GM21528 (cell line): Measurements from ENCODE around the gene GPSM1.

Experiments used
- ATAC-seq: cut with Tn5 transposase; IDR thresholded peaks from one replicate; pipeline ENCODE4 v1.9.1; 2021; ENCODE audit warnings: mild to moderate bottlenecking, moderate library complexity; ENCODE audit not compliant: unreplicated experiment, low FRiP score

Gene GPSM1

DNA sequence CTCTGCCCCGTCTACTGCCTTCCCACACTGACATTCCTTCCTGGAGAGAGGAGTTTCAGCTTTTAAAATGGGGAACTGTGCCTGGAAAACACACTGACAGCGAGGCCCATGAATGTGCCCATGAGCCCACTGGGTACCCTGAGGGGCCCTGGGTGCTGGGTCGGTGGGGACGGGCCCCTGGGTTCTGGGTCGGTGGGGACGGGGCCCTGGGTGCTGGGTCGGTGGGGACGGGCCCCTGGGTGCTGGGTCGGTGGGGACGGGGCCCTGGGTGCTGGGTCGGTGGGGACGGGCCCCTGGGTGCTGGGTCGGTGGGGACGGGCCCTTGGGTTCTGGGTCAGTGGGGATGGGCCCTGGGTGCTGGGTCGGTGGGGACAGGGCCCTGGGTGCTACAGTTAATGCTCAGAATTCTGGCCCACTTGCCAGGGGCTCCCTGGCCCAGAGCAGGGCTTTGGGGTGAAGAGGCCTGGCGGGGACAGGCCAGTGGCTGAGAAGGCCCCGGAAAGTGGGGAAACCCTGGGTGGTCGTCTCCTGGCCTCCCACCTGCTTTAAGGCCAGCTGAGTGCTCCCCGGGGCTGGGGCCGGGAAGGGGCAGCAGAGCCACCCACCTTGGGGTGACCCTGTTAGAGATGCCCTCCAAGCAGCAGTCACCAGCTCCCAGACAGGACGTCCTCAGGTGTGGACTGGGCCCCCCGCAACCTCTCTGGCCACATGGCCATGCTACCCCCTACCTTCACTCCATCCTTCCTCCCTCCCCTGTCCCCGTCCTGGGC lies 2.5 kb downstream of the GPSM1 start:
- no peak for ATAC-seq

DNA sequence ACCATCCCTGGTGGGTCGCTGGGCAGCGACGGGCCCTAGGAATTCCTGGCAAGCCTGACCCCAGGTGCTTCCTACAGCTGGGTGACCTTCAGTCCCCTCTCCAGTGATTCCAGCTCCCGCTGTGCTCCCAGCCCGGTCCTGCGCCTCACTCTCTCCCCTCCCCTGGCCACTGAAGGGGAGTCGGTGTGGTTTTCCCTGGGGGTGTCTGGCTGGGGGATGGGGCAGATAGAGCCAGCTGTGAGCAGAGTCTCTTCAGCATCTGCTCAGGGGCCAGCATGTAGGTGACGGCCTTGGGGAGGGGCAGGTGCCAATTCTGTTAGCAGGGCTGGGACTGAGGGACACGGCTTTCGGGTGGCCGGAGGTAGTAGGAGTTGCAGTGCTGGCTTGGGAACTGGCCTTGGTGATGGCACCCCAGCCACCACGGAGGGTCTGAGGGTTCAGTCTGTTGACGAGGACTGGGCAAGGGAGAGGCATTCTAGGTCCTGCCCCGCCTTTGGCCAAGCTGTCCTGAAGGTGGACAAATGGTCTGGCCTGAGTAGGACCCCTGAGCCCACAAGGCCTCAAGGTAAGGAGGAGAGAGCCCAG lies 3.2 kb downstream of the GPSM1 start:
- ATAC-seq: no peak

DNA sequence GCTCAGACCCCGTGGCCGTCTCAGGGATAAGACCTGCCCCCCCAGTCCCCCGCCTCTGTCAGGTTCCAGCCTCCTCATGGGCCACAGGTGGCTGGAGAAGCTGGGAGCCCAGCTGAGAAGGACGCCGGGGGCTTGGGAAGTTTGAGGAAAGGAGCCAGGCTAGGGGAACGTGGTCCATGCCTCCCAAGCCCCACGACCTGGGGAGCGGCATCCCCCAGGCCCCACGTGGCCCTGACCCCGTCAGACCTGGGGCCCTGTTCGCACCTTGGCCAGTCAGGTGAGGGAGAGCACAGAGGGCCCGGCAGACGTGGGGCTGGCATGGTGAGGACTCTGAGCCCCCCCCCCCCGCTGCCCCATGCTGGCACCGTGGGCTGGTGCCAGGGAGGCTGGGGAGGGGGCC lies 3.7 kb downstream of the GPSM1 start:
- ATAC-seq: no peak

DNA sequence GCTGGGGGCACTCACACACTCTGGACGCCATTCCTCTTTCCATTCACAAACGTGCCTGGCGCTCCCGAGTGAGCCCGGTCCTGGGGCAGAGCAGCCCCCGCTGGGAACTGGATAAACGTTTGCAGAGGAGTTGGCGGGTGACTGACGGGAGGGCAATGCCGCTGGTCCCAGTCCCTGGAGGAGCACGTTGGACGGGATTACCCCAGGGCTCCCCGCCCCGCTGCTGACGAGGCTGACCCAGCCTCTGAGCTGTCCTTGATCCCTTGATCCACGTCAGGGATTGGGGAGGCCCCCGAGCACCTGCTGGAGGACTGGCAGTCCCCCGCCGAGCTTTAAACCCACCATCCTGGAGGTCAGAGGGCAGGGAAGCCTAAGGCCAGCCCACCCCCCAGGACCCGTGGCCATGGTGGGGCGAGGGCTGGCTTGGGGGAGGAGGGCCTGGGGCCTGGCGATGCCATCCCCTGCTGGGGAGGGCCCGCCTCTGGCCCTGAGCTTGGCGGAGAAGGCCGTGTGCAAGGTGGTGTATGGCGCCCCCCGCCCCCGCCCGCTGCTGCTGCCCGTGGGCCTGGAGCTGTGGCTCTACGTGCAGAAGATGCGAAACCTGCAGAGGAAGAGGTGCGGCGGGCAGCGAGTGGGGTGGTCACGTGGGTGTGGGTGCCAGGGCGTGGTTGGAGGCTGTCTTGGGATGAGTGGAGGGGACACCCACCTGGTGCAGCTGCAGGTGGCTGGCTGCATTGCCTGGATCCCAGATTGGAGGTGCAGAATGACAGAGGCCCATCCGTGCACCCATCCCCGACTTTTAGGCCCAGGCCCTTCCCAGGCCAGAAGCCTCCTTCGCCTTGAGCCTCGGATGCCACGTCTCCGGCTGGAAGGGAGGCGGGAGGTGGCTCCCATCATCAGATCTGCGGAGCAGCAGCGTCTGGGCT lies 4.5 kb downstream of the GPSM1 start:
- no peak for ATAC-seq

DNA sequence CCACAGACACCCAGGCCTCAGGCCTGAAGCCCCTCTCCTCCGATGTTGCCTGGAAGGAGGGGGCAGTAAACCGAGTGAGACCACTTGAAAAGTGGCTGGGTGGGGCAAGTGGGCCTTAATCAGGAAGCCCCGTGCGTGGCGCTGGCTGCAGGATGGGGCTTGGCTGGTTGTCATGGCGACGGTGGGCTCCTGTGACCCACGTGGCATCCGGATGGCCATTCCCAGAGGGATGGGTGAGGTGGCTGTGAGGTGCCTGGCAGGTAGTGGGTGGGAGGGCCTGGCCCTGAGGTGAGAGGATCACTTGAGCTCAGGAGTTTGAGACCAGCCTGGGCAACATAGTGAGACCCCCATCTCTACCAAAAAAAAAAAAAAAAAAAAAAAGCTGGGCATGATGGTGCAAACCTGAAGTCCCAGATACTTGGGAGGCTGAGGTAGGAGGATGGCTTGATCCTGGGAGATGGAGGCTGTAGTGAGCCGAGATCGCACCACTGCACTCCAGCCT lies 5.2 kb downstream of the GPSM1 start:
- ATAC-seq: no peak

DNA sequence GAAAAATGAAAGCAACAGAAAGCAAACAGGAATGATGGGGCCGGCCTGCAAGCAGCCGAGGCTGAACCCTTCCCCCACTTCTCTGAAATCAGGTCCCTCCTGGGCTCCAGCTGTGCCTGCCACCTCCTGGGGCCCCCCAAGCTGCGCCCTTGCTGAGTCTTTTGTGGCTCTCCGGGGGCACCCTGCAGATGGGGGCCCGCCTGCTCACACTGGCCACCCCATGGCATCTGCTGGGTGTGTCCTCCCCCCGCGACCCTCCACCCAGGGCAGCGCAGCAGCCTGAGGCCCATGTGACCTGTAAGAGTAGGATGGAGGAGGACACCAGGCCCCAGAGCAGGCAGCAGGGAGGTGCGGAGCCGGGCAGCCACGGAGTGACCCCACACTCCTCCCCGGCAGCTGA lies 5.7 kb downstream of the GPSM1 start:
- no peak for ATAC-seq

DNA sequence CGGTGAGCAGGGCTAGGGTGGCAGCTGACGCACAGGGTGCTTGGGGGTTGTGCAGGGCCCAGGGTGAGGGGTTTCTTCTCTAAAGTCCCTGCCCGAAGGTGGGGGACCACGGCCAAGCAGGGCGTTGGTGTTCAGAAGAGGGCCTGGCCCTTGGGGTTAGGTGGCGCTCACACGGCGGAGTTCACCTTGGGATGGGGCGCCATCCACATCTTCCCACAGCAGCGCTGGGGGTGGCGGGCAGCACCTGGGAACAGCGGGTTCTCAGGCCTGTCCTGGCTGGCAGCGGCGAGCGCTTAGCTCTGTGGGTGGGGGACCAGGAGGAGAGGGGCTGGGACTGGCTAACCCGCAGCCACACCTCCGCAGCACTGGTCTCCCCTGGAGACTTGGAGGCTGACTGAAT lies 6.1 kb downstream of the GPSM1 start:
- no peak for ATAC-seq

DNA sequence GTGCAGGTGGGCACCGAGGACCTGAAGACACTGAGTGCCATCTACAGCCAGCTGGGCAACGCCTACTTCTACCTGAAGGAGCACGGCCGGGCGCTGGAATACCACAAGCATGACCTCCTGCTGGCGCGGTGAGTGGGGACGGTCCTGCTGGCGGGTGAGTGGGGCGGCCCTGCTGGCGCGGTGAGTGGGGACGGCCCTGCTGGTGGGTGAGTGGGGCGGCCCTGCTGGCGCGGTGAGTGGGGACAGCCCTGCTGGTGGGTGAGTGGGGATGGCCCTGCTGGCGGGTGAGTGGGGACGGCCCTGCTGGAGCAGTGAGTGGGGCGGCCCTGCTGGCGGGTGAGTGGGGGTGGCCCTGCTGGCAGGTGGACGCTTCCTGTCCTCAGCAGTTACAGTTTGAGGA lies 7.2 kb downstream of the GPSM1 start:
- no peak for ATAC-seq

DNA sequence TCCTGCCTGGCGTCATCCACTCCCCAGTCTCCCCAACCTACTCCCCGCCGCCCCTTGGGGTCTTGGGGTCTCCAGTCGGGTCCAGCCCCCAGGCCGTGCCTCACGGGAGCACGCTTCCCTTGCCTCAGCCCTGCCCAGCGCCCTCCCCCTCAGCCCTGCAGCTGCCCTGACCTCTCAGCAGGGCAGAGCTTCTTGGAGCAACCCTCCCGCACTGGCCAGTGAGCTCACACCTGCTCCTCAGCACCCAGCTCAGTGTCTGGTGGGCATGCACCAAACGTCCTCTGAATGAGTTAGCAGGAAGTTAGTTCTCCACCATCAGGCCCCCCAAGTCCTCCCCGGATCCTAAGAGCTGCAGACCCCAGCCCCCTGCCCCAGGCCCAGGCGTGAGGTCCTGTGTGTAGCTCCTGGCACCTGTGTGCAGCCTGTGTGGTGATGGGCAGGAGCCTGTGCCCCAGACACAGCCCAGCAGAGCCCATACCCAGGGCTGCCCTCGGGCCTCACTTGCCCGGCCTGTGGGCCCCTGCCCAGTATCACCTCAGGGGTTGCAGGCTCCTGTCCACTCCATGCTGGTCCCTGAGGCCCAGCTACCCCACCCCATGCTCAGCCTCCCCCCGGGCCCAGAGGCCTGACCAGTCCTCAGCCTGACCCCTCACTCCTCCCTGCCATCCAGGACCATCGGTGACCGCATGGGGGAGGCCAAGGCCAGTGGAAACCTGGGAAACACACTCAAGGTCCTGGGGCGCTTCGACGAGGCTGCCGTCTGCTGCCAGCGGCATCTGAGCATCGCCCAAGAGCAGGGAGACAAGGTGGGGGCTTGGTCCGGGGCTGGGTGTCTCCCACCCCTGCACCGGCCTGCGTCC lies 8.2 kb downstream of the GPSM1 start:
- ATAC-seq: no peak

DNA sequence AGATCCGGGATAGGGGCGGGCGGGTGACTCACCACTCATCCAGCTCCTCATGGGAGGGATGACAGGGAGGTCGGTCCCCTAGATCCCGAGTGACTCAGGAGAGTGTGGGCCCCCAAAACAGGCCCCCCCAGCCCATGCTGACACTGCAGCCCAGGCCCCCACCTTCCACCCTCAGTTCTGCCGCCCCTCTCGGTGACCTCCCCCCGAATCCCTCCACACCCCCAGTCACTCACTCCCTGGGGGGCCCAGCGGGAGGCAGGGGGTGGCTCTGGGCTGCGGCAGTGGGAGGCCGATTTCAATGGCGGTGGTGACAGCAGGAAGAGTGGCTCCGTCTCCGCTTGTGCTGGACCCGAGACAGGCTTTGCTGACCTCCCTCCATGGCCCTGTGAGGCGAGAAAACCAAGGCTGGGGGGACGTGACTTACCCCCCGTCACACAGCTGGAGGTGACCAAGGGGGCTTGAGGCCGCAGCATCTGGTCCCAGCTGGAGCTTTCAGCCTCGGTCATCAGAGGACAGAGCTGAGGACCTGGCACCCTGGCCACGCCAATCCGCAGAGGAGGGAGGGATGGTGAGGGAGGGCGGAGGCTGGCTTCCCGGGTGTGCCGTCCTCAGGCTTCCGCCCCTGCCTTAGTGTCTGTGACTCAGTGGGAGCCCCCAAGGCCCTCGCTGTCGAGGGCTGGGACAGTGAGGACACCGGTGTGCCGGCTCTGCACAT lies 9.0 kb downstream of the GPSM1 start:
- ATAC-seq: no peak

DNA sequence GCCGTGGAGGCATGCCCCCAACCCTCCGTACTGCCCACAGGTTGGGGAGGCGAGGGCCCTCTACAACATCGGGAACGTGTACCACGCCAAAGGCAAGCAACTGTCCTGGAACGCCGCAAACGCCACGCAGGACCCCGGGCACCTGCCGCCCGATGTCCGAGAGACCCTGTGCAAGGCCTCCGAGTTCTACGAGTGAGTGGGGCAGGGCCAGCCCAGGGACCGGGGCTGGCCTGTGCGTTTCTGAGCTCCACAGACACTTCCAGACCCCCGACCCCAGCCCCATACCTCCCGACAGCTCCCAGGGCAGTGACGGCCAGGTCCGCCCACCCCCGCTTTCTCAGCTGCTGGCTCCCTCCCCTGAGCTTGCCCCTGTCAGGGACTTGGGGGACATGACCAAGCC lies 9.5 kb downstream of the GPSM1 start:
- ATAC-seq: no peak

DNA sequence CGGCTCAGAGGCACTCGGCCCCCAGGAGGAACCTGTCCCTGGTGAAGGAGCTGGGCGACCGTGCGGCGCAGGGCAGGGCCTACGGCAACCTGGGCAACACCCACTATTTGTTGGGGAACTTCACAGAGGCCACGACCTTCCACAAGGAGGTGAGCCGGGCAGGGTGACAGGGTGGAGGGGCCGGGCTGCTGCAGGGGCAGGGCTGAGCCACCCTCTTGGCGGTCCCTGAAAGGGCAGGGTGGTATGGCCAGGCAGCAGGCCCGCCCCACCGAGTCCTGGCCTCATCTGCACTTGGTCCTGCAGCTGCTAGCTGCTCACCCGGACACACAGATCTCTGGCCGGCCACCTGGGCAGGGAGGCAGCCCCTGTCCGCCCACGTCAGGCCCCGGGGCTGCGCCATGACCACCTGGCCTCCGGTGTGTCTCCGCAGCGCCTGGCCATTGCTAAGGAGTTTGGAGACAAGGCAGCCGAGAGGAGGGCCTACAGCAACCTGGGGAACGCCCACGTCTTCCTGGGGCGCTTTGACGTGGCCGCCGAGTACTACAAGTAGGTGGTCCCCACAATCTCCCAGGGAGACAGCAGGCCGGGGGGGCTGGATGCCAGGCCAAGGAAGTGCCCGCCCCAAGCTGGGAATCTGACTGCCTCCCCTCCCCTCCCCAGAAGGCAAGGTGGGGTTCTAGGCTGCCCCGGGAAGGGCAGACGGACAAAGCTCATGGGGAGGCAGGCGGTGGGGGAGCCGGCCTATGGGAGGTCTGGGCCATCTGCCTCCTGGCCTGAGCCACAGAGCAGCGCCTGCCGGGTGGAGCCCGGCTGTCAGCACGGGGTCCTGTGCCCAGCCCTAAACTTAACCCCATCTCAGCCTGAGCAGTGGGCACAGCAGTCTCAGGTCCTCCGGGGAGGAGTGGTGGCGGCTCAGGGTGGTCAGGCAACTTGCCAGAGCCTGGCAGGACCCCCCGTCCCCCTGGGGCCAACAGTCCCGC lies 10.4 kb downstream of the GPSM1 start:
- ATAC-seq: no peak

DNA sequence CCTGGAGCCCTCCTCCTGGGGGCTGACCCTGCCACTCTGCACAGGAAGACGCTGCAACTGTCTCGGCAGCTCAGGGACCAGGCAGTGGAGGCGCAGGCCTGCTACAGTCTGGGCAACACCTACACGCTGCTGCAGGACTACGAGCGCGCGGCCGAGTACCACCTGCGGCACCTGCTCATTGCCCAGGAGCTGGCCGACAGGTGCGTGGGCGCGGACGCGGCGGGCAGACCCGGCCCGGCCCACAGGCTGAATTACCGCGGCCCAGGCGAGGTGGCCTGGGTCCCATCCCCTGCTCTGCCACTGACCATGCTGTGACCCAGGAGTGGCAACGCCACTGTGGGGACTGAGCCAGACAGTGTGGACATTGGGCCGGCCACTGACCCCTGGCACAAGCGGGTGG lies 11.2 kb downstream of the GPSM1 start:
- no peak for ATAC-seq

DNA sequence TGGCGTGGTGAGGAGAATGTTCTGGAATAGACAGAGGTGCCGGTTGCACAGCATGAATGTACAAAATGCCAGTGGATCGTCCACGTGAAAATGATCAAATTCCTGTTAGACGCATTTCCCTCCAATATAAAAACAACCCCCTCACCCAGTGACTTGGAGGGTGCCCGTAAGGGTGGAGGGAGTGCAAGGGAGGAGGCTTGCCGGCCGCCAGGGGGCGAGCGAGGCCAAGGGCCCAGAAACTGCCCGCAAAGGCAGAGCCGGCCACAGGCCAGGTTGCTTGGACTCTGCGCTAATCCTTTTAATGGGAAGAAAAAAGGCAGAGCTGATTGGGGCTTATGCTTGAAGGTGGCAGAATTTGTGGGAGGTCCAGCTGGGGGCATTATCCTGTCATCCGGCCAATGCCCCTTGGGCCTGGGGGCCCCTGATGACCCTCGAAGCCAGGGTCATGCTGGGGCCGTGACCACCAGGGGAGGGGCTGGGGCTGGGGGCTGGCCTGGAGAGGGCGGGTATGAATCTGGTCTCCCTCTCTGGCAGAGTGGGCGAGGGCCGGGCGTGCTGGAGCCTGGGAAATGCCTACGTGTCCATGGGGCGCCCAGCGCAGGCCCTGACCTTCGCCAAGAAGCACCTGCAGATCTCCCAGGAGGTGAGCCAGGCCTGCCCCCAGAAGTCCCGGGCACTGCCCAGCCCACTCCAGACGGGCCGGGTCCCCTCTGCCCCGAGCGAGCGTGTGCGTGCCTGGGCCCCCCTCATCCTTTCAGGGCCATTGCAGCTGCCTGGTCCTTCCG lies 12.0 kb downstream of the GPSM1 start:
- ATAC-seq: no peak

DNA sequence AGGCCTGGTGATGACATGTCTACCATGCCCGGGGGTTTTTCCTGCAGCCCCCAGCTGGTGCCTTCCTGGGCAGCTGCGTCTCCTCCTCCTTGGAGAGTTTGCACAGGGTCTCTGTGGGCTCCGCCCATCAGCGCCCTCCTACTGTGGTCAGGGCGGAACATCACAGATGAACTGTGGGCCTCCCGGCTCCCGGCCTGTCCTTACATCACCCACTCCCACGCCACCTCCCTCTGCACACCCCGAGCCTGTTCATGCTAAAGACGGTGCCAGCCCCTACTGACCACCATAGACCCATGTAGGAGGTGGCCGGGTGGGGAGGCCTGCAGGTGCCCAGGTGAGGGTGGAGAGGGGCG lies 12.6 kb downstream of the GPSM1 start:
- no peak for ATAC-seq

DNA sequence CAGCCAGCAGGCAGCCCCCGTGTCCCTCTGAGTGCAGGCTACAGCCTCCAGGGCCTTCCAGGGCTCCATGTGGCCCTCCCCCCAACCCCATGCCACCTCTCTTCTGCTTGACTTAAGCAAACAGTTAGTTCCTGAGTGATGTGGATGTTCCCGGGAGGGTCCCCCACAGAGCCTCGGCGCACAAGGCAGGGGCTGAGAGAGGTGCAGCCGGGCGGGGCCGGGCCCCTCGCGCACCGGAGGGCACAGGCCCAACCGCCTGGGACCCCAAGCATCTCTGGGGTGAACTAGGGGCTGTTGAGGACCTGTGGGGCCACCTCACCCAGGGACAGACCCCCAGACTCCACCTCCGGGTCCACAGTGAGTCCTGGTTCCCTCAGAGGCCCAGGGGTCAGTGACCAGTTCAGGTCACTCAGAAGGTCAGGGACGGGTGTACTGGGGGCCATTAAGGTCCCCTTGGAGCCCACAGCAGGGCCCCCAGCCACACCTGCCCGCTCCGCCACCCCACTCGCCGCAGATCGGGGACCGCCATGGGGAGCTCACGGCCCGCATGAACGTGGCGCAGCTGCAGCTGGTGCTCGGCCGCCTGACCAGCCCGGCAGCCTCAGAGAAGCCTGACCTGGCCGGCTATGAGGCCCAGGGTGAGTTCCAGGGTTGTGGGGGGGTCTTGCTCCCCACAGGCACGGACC lies 13.2 kb downstream of the GPSM1 start:
- ATAC-seq: no peak

DNA sequence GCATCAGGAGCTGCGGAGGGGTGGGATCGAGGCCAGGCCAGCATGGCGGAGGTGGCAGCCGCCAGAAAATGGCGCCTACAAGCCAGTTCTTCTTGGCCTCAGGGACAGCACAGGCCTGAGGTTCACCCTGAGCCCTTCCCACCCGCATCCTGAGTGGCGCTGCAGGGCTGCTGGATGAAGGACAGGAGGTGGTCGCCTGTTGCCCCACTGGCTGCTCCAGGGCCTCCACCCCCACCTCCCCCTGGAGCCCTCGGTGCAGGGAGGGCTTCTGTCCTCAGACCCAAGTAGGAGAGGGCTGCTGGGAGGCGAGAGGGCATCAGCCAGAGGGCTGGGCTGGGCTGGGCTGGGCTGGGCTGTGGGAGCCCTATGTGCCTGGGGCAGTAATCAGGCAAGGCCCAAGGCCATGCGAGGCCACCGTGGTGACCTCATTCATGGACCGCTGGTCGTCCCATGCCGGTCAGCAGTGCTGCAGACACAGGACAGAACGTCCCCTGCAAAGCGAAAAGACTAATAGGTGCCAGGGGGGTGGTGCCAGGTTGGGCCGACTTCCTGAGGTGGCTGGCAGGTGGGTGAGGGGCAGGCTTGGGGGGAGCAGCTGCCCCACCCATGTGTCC lies 13.8 kb downstream of the GPSM1 start:
- no peak for ATAC-seq
